Loucy (cell line): Measurements from ENCODE around the gene TMEM255A.

ENCODE experiments used
- H2AFZ ChIP-seq: fragments of 200-600 bp; sonication (generic); 2 replicates; pipeline ENCODE4 v1.6.0; 2016; ENCODE audit warnings: antibody characterized with exemption, mild to moderate bottlenecking, low read length, moderate library complexity
- H3F3A ChIP-seq: fragments of 200-600 bp; 2 replicates; pipeline ENCODE4 v1.6.0; 2016; ENCODE audit warnings: antibody characterized with exemption, low read depth, mild to moderate bottlenecking
- H3K27me3 ChIP-seq: fragments of 200-600 bp; sonication (generic); 2 replicates; pipeline ENCODE4 v1.6.1; 2014; ENCODE audit warnings: low read length, mild to moderate bottlenecking; ENCODE audit not compliant: insufficient read depth, poor library complexity, severe bottlenecking
- H3K36me3 ChIP-seq: fragments of 200-600 bp; sonication (generic); 2 replicates; pipeline ENCODE4 v1.6.1; 2016; ENCODE audit warnings: low read length; ENCODE audit not compliant: insufficient read depth
- H3K4me1 ChIP-seq: fragments of 200-600 bp; sonication (generic); 2 replicates; pipeline ENCODE4 v1.5.1; 2014; ENCODE audit warnings: low read length, mild to moderate bottlenecking; ENCODE audit not compliant: insufficient read depth, poor library complexity, severe bottlenecking
- H3K4me2 ChIP-seq: fragments of 200-600 bp; sonication (generic); 2 replicates; pipeline ENCODE4 v1.6.0; 2014; ENCODE audit warnings: antibody characterized with exemption, low read length, low read depth, mild to moderate bottlenecking; ENCODE audit not compliant: poor library complexity, severe bottlenecking
- H3K4me3 ChIP-seq: fragments of 200-600 bp; sonication (generic); 2 replicates; pipeline ENCODE4 v1.5.1; 2014; ENCODE audit warnings: low read length, mild to moderate bottlenecking, mixed read lengths; ENCODE audit not compliant: poor library complexity, severe bottlenecking
- H3K79me2 ChIP-seq: fragments of 200-600 bp; sonication (generic); 2 replicates; pipeline ENCODE4 v1.6.1; 2014; ENCODE audit warnings: low read length; ENCODE audit not compliant: insufficient read depth
- H3K9ac ChIP-seq: fragments of 200-600 bp; sonication (generic); 2 replicates; pipeline ENCODE4 v1.6.0; 2014; ENCODE audit warnings: mild to moderate bottlenecking, low read depth, low read length, moderate library complexity; ENCODE audit not compliant: poor library complexity, severe bottlenecking
- H3K9me2 ChIP-seq: fragments of 200-600 bp; sonication (generic); replicated peaks from 2 replicates; pipeline ENCODE4 v1.6.1; 2016; ENCODE audit warnings: low read depth, low read length, mixed read lengths
- H3K9me3 ChIP-seq: fragments of 200-600 bp; sonication (generic); 2 replicates; pipeline ENCODE4 v1.6.1; 2014; ENCODE audit warnings: mild to moderate bottlenecking, antibody characterized with exemption, low read length, low read depth; ENCODE audit not compliant: insufficient read depth
- H4K20me1 ChIP-seq: fragments of 200-600 bp; sonication (generic); 2 replicates; pipeline ENCODE4 v1.6.0; 2014; ENCODE audit warnings: antibody characterized with exemption, low read length, mild to moderate bottlenecking; ENCODE audit not compliant: insufficient read depth, poor library complexity, severe bottlenecking
- EZH2phosphoT487 ChIP-seq: fragments of 200-600 bp; IDR thresholded peaks from 2 replicates; pipeline ENCODE4 v1.6.1; 2018; ENCODE audit warnings: antibody characterized with exemption, mild to moderate bottlenecking, moderate library complexity, borderline replicate concordance
- TF ChIP-seq, protein P1 (sequence below): fragments of 200-600 bp; sonication (generic); conservative IDR thresholded peaks from 2 replicates; pipeline ENCODE4 v1.5.1; 2014; ENCODE audit warnings: mild to moderate bottlenecking, antibody characterized with exemption, low read length

TMEM255A gene

GRCh38 chrX:120311727-120312063 is 434 bp upstream of the TMEM255A start:
- Histone ChIP-seq H3K4me1 (peaks cover 6% of the 10 kb centered on the region), H3K79me2 (no peaks in the 10 kb centered on the region), H3K9me3 (no peaks in the 10 kb centered on the region), H3K4me2 (no peak overlapping the region), H3K9ac (no peak overlapping the region), H3K27me3 (no peaks in the 10 kb centered on the region), H2AFZ (no peak overlapping the region), H3K4me3 (no peak overlapping the region), H3K9me2 (no peaks in the 10 kb centered on the region), H4K20me1 (no peaks in the 10 kb centered on the region), H3F3A (no peaks in the 10 kb centered on the region), H3K36me3 (no peaks in the 10 kb centered on the region)
- TF ChIP-seq, protein P1, sequence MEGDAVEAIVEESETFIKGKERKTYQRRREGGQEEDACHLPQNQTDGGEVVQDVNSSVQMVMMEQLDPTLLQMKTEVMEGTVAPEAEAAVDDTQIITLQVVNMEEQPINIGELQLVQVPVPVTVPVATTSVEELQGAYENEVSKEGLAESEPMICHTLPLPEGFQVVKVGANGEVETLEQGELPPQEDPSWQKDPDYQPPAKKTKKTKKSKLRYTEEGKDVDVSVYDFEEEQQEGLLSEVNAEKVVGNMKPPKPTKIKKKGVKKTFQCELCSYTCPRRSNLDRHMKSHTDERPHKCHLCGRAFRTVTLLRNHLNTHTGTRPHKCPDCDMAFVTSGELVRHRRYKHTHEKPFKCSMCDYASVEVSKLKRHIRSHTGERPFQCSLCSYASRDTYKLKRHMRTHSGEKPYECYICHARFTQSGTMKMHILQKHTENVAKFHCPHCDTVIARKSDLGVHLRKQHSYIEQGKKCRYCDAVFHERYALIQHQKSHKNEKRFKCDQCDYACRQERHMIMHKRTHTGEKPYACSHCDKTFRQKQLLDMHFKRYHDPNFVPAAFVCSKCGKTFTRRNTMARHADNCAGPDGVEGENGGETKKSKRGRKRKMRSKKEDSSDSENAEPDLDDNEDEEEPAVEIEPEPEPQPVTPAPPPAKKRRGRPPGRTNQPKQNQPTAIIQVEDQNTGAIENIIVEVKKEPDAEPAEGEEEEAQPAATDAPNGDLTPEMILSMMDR = no peak
- no peak for TF ChIP-seq EZH2phosphoT487

GRCh38 chrX:120309873-120310705 is 1.2 kb downstream of the TMEM255A start:
- H3F3A ChIP-seq = no peaks in the 10 kb centered on the region
- no peaks in the 10 kb centered on the region for H3K36me3 ChIP-seq
- no peak overlapping the region for H2AFZ ChIP-seq
- H4K20me1 ChIP-seq = no peaks in the 10 kb centered on the region
- no peaks in the 10 kb centered on the region for H3K79me2 ChIP-seq
- TF ChIP-seq EZH2phosphoT487 = no peak
- TF ChIP-seq, protein P1 = no peak
- no peak overlapping the region for H3K9ac ChIP-seq
- peak overlapping the region; percentile 37 for H3K4me2 ChIP-seq
- no peaks in the 10 kb centered on the region for H3K9me3 ChIP-seq
- no peaks in the 10 kb centered on the region for H3K27me3 ChIP-seq
- peak overlapping the region; percentile 25 for H3K4me3 ChIP-seq
- no peaks in the 10 kb centered on the region for H3K9me2 ChIP-seq
- peaks cover 20% of the 10 kb centered on the region for H3K4me1 ChIP-seq

DNA sequence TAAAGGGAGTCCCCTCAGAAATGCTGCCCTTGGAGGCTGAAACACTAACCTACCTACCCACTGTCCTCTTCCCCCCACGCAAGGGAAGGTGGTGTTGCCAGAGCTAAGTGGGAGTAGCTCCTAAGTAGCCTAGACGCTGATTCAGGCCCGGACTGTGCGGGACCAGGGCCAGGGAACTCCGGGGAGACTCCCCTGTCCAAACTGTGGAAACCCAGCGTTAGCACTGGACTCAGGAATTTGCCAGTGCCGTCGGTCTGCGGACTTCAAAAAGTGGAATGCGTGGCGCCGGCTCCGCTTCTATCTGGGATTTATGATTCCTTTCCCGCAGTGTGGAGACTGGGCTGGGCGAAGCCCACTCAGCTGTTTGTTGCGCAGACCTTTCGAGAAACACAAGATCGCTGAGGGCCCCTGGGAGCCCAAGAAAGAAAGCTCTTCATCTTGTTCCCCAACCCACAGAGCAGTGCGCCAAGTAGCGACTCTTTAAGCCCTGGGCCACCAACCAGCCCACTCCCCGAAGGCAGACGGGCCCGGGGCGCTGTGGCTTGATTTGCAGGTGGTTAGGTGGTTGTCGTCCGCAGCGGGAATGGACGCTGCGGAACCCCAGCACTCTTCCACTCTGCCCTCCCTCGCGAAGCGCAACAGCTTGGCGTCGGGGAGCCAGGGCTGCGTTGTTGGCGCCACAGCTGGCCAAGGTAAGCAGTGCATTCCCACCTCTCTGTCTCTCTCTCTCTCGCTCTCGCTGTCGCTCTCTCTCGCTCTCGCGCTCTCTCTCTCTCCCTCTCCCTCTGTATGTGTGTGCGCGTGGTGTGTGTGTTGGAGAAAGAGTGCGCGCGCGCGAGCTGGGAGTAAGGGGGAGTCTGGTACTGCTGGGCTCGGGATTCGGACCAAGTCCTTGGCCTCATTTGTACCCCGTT is 2.0 kb downstream of the TMEM255A start:
- TF ChIP-seq, protein P1 = no peak
- no peak for TF ChIP-seq EZH2phosphoT487
- no peak overlapping the region; the same call in 1 of the 2 replicates for H2AFZ ChIP-seq
- no peaks in the 10 kb centered on the region for H3K9me2 ChIP-seq
- H3K79me2 ChIP-seq = no peaks in the 10 kb centered on the region
- peak overlapping the region; percentile 37 for H3K4me2 ChIP-seq
- no peaks in the 10 kb centered on the region for H3K36me3 ChIP-seq
- peaks cover 22% of the 10 kb centered on the region for H3K4me1 ChIP-seq
- peak overlapping the region; percentile 25 for H3K4me3 ChIP-seq
- H3F3A ChIP-seq = no peaks in the 10 kb centered on the region
- no peaks in the 10 kb centered on the region for H4K20me1 ChIP-seq
- no peaks in the 10 kb centered on the region for H3K27me3 ChIP-seq
- no peaks in the 10 kb centered on the region for H3K9me3 ChIP-seq
- H3K9ac ChIP-seq = no peak overlapping the region
